OCI-LY3 (cell line): ENCODE measurements around the gene EPHA5.

Experiments used
- EZH2phosphoT487 ChIP-seq: fragments of 200-600 bp; shearing (Covaris generic); IDR thresholded peaks from 2 replicates; pipeline ENCODE4 v1.6.1; 2018; ENCODE audit warnings: antibody characterized with exemption, mixed run types, low read depth
- TF ChIP-seq, protein P1 (sequence below): fragments of 200-600, 300-600 bp; sonication (generic); IDR thresholded peaks from 2 replicates; pipeline ENCODE4 v1.5.1; 2014; ENCODE audit warnings: antibody characterized with exemption, low read length, low read depth

DNA sequence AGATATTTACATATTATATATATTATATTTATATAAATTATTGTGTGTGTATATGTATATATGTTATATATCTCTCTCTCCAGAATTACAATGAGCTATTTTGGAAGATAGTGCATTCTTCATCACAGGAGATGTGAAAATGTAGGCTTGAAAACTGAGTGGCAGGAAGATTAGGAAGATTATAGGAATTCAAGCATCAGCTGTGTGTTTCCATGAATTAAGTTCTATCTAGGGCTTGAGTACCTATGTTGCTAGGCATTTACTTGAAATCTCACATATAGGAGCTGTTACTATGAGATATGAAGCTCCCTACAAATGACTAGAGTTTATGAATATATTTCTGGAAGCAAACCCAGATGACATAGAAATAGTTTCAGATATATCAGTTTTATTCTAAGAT, 328.7 kb downstream of the EPHA5 start:
- TF ChIP-seq, protein P1, sequence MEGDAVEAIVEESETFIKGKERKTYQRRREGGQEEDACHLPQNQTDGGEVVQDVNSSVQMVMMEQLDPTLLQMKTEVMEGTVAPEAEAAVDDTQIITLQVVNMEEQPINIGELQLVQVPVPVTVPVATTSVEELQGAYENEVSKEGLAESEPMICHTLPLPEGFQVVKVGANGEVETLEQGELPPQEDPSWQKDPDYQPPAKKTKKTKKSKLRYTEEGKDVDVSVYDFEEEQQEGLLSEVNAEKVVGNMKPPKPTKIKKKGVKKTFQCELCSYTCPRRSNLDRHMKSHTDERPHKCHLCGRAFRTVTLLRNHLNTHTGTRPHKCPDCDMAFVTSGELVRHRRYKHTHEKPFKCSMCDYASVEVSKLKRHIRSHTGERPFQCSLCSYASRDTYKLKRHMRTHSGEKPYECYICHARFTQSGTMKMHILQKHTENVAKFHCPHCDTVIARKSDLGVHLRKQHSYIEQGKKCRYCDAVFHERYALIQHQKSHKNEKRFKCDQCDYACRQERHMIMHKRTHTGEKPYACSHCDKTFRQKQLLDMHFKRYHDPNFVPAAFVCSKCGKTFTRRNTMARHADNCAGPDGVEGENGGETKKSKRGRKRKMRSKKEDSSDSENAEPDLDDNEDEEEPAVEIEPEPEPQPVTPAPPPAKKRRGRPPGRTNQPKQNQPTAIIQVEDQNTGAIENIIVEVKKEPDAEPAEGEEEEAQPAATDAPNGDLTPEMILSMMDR = no peak
- no peak for TF ChIP-seq EZH2phosphoT487
